ENCODE measurements around the gene ACSBG1.

DNA sequence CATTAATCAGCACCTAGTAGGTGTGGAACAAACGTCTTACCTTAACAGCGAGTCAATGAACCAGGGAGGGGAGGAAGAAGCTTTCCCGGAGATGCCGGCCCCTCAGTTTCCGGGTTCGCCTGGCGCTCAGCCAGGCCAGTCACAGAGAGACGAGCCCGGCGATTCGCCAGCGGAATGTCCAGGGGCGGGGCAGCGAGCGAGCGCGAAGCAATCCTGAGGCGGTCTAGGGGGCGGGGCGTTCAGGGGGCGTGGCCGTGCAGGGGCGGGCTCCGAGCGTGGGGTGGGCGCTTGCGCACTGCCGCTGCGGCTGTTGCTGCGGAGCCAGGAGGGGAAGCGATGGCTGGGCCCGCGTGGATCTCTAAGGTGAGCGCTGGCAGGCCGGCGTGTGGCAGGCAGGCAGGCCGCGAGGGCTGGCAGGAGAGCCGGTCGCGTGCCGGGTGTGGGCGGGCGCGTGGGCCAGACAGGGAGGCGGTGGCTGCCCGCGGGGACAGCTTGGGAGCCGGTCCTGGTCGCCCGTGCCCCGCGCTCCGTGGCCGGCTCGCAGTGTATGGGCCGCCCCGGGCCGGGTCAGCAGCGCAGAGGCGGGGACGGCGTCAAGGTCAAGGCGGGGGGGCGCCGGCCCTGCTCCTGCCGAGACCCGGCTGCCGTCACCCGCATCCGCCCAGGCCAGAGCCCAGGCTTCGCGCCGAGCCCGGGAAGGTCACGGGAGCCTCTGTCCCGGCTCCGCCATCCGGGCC, 85.1 kb downstream of the ACSBG1 start, which contains the start of gene IDH3A:
- TF ChIP-seq EZH2 (IDR thresholded peaks at IDR 0.05; ENCODE audit: insufficient read depth, poor library complexity, severe bottlenecking), result no peak
- TF ChIP-seq EZH2phosphoT487 (IDR thresholded peaks at IDR 0.05; ENCODE audit: insufficient read depth, low read depth), result no peak

All from GM23248 (cell line).